ENCODE measurements around the gene CLDN8.

- TF ChIP-seq EZH2phosphoT487 (IDR thresholded peaks at IDR 0.05; ENCODE audit: borderline replicate concordance, low read length) (no peak), CTCF (IDR thresholded peaks at IDR 0.05; ENCODE audit: low read depth, low read length, poor library complexity, severe bottlenecking) (no peak)
Measured at GRCh38 chr21:30255679-30256078, 39.8 kb upstream of the CLDN8 start.

Data from DOHH2 (cell line).